Suppressor macrophage treated with lipopolysaccharide for 1 hour (primary cell): ENCODE data around the gene AUP1.

Experiments used
- DNase-seq, 3 donors: peaks; one replicate each; pipeline ENCODE4 v3.0.0-alpha.2; 2020 to 2022

Gene AUP1

DNA sequence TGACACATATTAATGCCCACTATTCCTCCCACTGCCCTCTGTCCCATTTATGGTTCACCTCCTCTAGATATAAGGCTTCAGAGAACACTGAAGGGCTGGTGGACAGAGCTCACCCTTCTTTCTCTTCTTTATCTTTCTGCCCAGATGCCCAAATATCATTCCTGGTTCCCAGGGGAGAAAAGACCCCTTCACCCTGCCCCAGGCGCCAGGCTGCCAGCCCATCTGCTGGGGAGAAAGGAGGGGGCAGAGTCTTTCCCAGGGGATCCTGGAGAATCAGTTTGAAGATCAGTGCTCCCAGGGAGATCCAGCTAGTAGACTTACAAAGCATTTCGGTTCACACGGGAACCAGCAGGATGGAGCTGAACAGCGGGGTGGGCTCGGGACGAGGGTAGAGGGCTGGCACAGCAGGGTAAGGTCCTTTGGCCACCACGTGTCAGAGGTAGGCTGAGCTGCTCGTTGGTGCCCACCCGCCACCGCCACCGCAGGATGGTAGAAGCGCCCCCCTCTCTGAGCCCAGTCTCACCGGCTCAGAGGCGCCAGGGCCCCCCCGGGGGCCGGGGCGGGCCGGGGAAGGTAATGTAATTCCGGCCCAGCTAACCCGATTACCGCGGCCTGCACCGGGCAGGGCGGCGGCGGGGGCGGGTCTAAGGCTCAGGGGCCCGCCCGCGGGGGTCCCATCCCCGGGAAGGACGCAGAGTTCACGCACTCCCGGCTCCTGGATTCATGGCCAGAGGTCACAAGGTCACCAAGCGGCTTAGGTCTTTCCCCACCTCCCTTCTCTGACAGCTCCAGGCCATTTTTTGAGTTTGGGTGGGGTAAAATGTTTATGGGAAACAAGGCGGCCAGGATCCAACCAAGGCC lies 16.5 kb downstream of the AUP1 start:
- no peak for DNase-seq

DNA sequence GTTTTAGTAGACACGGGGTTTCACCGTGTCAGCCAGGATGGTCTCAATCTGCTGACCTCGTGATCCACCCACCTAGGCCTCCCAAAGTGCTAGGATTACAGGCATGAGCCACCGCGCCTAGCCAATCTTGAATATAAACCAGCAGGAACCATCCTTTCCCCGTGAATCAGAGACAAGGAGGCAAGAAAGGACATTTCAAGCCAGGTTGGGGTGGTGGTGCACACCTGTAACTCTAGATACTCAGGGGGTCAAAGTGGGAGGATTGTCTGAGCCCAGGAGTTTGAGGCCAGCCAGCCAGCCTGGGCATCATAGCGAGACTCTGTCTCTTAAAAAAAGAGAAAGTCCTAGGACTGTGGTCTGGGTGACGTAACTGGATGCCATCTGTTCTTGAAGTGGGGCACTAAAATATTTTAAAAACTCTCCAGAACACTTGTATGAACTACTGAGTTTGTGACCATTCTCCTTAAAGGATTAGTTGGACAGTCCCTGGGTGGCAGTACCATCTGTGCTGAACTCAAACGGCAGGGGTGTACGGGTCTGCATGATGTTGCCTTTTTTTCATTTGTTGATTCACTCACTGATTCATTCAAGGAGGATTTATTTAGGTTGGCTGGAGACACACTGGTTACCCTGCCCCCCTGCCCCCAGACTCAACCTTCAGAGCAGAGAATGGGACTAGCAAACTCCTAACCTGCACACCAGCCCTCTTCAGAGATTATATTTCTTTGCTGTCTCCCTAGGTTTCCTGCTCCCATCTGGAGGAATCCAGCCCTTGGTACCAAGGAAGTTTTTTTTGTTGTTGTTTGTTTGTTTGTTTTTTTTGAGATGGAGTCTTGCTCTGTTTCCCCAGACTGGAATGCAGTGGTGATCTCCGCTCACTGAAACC lies 18.2 kb downstream of the AUP1 start:
- peak in 1 of 3 donors; percentile 11 for DNase-seq

DNA sequence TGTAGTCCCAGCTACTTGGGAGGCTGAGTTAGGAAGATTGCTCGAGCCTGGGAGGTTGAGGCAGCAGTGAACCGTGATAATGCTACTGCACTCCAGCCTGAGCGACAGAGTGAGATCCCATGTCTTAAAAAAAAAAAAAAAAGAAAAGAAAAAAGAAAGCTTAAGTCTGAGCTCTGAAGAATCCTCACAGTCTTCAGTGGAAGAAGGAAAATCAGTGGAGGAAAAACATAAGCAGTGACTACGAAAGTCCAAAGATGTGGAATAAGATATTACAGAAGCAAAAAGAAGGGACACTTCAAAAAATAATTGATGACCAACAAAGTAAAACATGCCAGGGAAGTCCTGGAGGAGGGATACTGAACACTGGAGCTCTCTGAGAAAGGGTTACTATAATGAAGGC lies 19.2 kb downstream of the AUP1 start:
- no peak for DNase-seq

DNA sequence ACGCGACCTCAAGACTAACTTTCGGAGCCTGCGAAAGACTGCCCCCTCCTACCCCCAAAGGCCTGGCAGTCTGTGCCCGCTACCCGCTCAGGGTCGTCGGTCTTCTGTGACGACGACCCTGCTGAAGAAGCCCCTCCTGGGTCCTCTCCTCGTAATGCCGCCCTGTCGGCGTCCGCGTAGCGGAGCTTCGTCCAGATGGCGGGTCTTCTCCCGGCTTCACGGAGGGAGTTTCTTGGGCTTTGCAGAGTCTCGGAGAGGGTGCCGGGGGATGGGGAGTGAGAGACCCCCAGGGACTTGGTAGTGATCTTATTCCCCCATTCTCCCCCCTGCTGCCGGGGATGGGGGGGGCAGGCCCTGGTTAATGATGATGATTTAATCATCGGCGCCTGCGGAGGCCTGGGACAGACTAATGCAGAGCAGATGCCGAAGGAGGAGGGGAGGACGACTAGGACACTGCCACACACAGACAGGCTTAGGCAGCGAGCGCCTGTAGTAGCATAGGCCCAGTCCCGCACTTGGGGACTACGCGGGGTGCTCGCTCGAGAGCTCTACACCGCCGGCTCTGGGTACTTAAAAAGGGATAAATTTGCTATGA lies 21.5 kb downstream of the AUP1 start:
- peak in 2 of 3 donors; percentile 10 for DNase-seq

DNA sequence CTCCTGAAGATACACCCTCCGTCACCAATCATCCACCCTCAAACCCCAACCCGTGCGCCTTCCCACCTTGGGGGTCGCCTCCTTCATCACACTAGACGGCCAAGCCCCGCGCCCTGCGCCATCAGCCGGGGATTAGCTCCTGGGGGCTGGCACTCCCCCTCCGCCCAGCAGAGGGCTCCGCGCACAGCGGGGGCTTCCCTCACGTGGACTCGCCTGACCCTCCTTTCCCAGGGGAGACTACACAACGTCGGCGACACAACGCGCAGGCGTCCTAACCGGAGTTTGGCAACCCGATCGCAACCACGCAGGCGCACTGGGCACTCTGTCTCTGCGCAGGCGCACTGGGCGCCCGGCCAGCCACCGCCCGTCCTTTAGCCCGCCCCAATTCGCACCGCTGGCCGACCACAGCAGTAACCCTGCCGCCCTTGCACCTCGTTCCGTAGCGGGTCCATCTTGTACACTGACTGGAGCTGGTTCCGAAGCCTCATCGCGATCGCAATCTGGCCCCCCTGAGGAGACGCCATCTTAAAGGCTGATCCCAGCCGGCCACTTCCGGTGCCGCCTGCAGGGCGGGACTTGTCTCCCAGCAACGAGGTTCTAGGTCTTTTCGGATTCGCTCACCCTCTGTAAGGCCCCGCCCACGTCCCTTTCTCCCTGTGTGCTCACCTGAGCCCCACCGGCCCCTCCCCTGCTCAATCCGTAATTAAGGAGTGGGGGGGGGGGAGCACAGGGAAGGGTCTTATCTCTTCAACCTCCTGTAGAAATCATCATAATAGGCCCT lies 22.2 kb downstream of the AUP1 start, which contains the start of gene PCGF1:
TSS of gene PCGF1 (minus strand) at position 551 of the 781 bp plus-strand sequence. CDS start at position 524, 27 bp downstream.
- DNase-seq = peak; percentile 99

DNA sequence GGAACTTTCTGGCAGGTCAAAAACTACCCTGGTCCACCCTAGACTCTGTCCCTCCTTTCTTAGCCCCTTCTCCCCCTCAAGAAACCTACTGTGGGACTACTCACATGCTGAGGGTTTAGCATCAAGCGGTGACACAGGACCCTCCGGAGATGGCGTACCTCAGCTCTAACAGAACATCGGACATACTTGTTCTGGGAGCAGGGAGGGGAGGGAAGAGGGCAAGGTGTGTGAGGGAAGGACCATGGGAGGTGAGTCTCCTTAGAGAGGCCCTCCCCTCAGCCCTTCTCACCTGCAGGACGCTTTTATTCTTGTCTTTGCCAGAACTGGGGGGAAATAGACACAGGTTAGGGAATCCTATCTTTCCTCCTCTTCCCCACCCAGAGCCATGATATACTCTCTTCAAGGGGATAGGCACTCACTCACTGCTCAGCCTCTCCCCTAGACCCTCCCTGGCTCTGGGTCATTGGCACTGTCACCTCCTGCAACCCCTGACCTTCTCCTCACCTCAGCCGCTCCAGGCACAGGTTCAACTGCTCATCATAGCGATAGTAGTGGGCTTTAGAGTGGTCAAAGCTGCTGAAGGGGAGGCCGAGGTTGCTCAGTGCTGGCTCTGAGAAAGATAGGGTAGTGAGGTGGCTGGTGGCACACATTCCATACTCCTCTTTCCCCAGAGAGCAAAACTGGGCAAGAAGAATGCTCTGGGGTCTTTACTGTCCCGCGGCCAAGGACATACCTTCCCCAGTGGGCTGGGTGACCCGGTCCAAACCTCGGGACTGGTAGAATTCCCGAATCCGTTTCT lies 23.9 kb downstream of the AUP1 start:
- DNase-seq = no peak

DNA sequence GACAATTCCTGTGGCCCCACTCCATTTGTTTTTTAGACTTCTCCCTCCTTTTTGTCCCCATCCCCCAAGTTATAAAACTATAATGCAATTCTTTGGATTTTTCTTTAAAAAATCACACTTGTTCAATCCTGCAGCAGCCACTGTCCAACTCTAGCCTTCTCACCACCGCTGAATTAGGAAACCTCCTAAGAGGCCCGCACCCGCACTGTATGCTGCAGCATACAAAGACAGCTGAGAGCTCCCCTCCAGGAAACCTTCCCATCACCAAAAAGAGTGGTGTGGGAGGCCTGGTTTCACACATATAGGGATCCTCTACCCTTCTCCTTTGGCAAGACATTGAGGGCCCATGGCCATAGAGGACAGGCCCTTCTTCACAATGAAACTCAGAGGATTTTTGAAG lies 24.9 kb downstream of the AUP1 start:
- no peak for DNase-seq

DNA sequence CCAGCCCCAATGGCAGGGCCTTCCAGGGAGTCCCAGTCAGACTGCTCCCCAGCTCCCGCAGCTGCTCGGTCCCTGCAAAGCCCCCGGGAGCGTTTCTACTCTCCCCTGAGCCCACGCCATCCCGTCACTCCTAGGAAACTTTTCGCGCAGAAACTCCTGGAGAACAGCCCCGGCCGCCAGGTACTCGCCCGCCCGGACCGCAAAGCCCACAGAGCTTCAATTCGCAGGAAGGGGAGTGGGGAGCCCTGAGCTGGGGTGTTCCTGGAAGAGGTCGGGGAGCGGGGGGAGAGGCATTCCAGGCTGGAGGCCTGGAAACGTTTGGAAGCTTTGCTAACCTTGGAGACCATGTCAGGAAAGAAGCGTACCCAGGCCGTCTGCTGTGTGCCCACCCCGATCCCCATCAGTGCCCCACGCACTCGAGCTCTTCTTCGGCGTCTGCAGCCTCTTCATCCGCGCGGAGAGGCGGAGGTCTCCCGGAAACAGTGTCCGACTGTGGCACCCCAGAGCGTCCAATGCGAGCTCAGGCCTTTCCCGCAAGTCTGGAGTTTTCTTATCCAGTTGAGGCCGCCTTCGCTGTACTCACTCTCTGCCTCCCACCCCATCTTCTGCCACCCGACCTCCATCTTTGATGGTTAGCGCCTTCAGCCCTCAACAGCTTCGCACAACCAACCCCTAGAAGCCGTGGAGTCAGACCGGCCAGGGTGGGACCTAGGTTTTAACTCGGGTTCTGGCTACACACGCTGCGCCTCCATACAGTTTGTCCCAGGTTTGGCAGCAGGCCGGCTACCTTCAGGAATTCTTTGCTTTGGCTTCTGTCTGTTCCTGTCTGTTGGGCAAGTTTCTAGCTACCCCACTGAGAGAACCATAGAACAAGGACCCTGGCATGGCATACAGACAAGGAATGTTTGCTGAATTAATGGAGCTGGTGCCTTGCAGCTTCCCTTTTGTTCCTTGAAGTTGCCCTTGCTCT lies 25.7 kb downstream of the AUP1 start:
- no peak for DNase-seq

DNA sequence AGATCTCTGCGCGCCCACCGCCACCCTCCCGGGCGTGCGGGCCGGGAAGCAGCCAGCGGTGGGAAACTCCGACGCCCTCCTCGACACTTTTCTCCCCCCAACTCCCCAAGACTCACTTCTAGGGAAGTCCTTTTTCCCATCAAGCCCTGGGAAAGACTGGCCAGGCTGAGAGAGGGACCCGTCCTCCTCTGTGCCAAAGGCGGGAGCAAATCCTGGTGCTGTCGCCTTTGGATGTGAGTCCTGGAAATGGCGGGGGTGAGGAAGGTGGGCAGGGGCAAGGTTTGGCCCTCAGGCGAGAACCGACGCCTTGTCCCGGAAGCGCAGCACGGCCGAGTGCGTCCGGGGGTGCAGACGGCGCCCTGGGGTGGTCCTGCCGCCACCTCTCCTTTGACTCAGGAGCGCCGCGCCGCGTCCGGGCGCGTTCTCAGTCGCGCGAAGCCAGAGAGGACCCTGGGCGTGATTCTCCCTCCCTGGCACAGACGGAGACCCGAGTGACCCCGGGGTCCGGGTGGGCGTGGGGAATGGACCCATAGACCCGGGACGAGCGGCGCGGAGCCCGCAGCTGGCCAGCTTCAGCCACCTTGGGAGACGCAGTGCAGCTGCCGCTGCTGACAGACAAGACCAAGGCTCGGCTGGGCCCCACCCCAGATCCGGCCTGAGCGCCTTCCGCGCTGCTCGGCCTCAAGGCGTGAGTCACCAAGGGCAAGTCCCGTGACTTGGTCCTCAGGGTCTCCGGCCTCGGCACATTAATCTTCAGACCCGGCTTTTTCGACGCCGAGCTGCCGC lies 26.6 kb downstream of the AUP1 start:
- peak; percentile 86 to 88 (median 86) for DNase-seq

DNA sequence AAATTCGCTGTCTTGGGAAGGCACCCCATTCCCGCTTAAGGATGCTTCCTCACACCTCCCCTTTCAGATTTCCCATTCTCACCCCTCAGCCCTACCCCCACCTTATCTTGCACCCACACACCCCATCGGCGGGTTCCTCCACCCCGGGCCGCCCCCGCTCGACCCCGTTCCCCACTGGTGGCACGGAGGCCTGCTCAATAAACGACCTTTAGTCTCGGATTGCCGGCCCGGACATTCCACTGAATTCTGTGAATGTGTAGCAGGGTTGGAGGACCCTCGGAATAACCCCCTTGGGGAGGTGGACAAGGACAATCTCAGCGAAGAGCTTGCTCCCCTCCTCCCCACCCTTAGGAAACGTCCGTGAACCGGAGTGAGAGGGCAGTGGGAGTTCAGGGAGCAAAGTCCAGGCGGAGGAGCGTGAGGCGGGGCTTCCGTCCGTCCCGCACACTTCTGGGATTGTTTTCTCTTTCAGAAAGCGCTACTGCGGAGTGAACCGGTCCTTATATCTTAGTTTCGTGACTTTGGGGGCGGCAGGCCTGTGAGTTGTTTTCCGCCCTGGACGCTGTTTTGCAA lies 27.3 kb downstream of the AUP1 start:
- DNase-seq = peak in 2 of 3 donors; percentile 34 to 55

DNA sequence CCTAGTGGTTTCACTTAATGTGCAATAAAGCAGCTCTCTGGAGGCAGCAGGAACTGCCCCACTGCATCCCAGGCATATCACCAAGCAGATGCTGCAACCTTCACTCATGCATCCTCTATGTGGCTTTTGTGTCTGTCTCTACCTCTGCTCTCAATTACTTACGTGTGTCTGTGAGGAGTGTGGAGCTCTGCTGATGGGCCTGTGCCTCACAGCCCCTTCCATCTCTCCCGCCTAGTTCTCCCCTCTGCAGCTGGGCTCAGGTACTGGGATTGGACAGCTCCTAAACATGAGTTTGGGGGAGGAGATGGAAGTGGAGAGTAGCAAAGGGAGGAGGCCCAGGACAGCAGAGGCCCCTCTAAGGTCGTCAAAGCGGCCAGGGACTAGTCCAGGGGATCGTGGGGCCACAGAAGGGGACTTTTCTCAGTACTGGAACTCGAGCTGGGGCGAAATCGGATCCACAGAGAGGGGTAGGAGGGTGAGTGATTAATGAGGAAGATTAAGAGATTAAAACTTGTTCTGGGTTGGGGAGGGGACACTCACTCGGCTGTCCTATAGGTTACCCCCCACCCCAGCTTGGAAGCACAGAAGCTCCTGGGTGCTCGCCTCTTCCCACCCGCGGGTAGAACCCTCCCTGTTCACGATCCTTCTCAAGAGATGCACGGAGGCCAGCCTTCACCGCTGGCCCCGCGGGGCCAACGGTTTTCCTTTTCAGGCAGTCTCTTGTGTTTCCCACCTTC lies 28.0 kb downstream of the AUP1 start:
- DNase-seq = no peak

DNA sequence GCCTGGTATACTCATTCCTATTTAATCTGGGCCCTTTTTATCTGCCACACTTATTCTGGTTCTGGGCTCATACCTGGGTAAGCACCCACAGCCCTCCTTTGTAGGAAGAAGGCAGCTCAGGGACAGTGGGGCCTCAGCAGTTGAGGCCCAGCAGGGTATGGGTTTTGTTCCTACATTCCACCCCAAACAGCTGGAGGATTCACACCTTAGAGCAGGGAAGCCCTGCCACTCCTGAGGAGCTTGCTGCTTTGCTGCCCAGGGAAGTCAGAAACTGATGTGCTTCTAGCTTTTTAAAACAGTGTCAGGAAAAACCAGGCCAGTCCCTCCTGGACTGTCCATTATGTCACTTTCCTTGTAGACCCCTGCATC lies 28.9 kb downstream of the AUP1 start:
- no peak for DNase-seq

DNA sequence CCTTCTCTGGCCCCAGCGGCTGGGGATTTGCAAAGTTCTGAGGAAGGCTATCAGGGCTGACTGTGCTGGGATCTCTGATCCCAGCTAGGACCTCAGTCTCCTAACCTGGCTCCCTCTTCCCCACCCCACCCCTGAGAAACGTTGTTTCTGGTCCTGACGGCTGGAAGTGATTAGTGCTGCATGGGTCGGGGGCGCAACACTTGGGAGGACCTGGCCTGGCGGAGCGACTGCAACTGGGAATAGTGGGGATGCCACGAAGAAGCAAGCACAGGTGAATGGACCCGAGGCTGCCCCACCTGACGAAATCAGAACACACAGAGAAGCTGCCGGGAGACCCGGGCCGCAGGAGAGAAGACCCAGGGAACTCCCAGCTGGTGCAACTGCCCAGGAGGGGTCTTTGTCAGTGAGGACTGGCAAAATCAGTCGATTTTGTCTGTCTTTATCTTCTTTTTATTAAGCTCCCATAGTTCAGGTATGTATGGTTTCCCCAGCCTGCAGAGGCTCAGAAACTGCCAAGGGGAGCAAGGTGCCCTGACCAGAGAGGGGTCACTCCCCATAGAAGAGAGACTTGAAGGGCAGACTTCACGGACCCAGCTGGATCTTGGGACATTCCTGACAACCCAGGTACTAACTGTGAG lies 29.4 kb downstream of the AUP1 start:
- no peak for DNase-seq

DNA sequence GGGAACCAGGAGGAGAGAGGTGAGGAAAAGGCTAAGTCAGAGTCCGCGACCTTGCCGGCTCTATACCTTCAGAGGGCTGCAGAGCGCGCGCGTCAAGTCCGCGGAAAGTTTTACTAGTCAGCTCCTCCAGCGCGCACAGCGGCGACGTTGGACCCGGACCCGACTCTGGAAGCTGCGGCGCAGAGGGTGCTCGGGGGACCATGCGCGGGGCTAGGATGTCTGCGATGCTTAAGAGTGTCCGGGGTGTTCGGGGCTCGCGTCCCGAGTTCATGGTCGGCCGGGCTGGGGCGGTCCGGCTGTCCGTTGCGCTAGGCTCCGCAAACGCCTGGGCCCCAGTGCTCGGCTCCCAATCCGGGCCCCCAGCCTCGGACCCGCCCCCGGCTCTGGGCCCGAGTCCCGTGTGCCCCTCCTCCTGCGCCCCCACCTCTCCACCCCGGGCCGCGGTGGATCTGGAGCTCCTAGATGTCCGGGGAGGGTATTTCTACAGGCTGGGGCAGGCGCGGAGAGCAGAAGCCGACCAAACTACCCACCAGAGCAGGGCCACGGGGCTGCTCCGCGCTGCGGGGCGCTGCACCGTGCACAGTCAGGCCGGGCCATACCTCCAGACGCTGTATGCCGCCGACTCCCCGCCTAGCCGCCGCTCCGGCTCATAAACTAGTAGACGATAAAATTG lies 30.1 kb downstream of the AUP1 start, which contains the start of gene LBX2:
TSS of gene LBX2 (minus strand) at position 337 of the 673 bp plus-strand sequence. CDS start at position 271, 66 bp downstream.
- DNase-seq = peak in 2 of 3 donors; percentile 30 to 53

DNA sequence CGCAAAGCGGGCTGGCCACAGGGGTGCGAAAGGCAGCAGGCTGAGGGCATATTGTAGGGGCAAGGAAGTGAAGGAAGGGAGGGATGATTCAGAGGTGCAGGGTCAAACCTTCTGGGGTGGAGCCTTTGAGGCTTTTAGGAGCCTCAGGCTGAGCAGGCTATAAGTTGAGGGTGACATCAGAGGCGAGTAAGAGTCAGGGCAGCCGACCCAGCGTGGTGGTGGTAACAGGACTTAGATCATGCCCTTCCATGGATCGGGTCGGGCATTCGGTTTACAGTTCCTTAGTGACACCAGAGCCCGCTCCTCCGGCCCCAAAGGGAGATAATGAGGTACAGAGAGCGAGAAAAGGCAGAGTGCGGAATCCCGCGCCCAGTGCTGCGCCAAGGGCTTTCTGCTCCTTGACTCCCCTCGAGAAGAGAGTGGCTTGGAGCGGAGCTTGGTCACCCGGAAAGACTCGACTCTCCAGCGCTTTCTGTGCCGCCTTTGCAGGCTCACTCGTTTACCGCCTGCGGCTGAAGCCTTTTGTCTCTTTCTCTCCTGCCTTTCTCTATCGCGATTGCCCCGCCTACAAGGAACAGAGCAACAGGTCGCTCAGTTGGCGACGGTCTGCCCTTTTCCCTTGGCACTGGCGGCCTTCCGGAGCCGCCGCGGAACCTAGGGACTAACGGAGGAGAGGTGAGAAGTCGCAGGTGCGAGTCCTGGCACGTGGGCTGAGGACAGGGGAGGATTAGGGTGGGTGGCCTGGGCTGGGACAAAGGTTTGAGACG lies 30.8 kb downstream of the AUP1 start:
- DNase-seq = peak; percentile 71 to 83 (median 81)

DNA sequence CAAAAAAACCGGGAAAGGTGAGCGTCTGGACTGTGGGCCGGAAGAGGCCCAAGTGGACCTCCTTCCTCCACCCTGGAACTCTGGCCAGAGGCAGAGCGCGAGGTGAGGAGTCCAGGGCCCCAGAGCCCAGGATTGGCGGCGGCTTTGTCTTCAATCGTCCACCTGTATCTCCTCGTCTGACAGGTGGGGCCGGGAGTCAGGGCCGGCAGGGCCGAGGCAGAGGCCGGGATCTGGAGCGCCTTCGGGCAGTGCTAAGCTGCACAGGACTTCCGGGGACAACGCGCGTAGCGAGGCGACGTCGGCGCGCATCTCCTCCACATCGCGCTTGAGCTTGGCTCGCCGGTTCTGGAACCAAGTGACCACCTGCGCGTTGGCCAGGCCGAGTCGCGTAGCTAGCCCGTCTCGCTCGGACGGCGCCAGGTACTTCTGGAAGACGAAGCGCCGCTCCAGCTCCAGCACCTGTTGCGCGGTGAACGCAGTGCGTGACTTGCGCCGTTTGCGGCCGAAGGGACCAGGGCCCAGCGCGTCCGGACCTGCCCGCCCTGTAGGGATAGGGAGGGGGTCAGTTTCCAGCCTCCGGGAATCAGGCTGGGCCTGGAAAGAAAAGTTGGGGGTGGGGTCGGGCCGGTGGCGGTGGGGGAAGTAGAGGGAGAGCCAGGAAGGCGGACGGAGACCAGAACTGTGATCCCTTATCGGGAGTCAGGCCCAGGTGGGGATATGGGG lies 31.6 kb downstream of the AUP1 start:
- peak in 1 of 3 donors; percentile 30 for DNase-seq
